Stimulated activated CD8-positive, alpha-beta memory T cell treated with anti-CD3 and anti-CD28 coated beads, Interleukin-2, amount 100 ng/mL, for 48 hours (primary cell): Measurements from ENCODE around the gene GAS7.

Source experiments
- DNase-seq, 2 donors: peaks; one replicate each; pipeline ENCODE4 v3.0.0-alpha.2; 2020; ENCODE audit warnings: low read depth in 2 of 2

The GAS7 gene

GRCh38 chr17:10171581-10171981 is 26.8 kb downstream of the GAS7 start:
- no peak for DNase-seq

- DNase-seq: no peak
Measured at GRCh38 chr17:10171122-10171571, 27.3 kb downstream of the GAS7 start.

GRCh38 chr17:10170233-10170632 is 28.2 kb downstream of the GAS7 start:
- DNase-seq: no peak

- DNase-seq: no peak
Measured at GRCh38 chr17:10169290-10169689, 29.1 kb downstream of the GAS7 start.

GRCh38 chr17:10166176-10166935 is 32.0 kb downstream of the GAS7 start:
- no peak for DNase-seq

- no peak for DNase-seq
Measured at GRCh38 chr17:10162096-10162495, 36.3 kb downstream of the GAS7 start.

- DNase-seq: no peak
Measured at GRCh38 chr17:10161386-10161785, 37.0 kb downstream of the GAS7 start.

- DNase-seq: no peak
Measured at GRCh38 chr17:10156948-10157607, 41.3 kb downstream of the GAS7 start.

GRCh38 chr17:10156599-10156947 is 41.8 kb downstream of the GAS7 start:
- no peak for DNase-seq

- no peak for DNase-seq
Measured at GRCh38 chr17:10156077-10156435, 42.4 kb downstream of the GAS7 start.

GRCh38 chr17:10155371-10156076 is 42.9 kb downstream of the GAS7 start:
- no peak for DNase-seq

- DNase-seq: no peak
Measured at GRCh38 chr17:10151667-10152496, 46.5 kb downstream of the GAS7 start.

GRCh38 chr17:10149573-10150399 is 48.6 kb downstream of the GAS7 start:
- DNase-seq: no peak

- no peak for DNase-seq
Measured at GRCh38 chr17:10147761-10148415, 50.5 kb downstream of the GAS7 start.

GRCh38 chr17:10147040-10147439 is 51.4 kb downstream of the GAS7 start:
- DNase-seq: no peak

GRCh38 chr17:10144982-10145381 is 53.4 kb downstream of the GAS7 start:
- DNase-seq: no peak

- no peak for DNase-seq
Measured at GRCh38 chr17:10144456-10144855, 54.0 kb downstream of the GAS7 start.

- DNase-seq: no peak
Measured at GRCh38 chr17:10141436-10141835, 57.0 kb downstream of the GAS7 start.

- no peak for DNase-seq
Measured at GRCh38 chr17:10139577-10139976, 58.8 kb downstream of the GAS7 start.

- DNase-seq: no peak
Measured at GRCh38 chr17:10136258-10136981, 62.0 kb downstream of the GAS7 start.
